ENCODE results near the gene ALKBH8.

ALKBH8 gene, protein sequence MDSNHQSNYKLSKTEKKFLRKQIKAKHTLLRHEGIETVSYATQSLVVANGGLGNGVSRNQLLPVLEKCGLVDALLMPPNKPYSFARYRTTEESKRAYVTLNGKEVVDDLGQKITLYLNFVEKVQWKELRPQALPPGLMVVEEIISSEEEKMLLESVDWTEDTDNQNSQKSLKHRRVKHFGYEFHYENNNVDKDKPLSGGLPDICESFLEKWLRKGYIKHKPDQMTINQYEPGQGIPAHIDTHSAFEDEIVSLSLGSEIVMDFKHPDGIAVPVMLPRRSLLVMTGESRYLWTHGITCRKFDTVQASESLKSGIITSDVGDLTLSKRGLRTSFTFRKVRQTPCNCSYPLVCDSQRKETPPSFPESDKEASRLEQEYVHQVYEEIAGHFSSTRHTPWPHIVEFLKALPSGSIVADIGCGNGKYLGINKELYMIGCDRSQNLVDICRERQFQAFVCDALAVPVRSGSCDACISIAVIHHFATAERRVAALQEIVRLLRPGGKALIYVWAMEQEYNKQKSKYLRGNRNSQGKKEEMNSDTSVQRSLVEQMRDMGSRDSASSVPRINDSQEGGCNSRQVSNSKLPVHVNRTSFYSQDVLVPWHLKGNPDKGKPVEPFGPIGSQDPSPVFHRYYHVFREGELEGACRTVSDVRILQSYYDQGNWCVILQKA

DNA sequence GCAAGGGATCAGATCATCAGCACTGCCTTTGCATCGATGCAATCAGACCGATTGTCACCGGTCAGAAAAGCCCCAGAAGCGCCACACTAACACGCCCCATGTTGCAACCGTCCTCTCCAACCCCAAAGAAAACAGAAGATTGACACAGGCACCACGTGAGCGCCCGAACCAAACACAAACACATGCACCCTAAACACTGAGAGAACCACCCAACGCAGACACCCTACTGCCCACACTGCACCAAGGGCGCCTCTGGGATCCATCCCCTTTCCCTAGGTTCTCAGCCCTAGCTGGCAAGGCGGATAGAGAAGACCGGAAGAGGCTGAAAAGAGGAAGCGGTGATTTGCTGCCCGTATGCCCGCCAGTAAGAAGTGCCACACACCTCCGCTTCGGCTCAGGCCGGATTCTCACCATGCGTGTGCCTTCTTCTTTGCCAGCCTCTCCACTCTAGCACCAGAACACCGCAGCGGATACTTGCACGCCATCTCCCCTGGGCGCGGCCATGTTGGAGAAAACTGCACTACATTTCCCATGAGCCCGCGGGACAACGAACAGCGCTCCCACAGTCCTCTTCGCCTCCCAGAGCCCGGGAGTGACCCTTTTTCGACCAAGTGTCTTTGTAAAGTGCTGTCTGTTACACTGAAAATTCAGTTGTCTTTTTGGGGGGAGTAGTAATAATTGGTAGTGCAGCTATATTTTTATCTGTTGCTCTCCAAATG is at the start of gene ALKBH8:
Gene ALKBH8, minus strand, starts transcription at position 517 of the 719 bp plus-strand sequence. CDS start 4,842 bp downstream, outside the sequence.
- H3K36me3 ChIP-seq (ENCODE audit: control insufficient read depth, insufficient read depth, low read length) = no peaks in the 10 kb centered on the region
- no peak within 1 kb of the TSS for H3K9ac ChIP-seq
- H3K79me2 ChIP-seq = no peaks in the 10 kb centered on the region
- H3K4me3 ChIP-seq (ENCODE audit: low read depth, low read length) = peak within 1 kb of the TSS; percentile 66
- H3K9me3 ChIP-seq (ENCODE audit: control insufficient read depth, low read length) = no peaks in the 10 kb centered on the region
- peak within 1 kb of the TSS; percentile 62 for H3K4me2 ChIP-seq (ENCODE audit: low read length)
- H3K4me1 ChIP-seq = no peaks in the 10 kb centered on the region
- no peak for TF ChIP-seq CTCF (IDR thresholded peaks at IDR 0.05)
- H3K27ac ChIP-seq = peak within 1 kb of the TSS; percentile 75
- no peaks in the 10 kb centered on the region for H3K27me3 ChIP-seq (ENCODE audit: control insufficient read depth, insufficient read depth, low read length)
- H2AFZ ChIP-seq = peak within 1 kb of the TSS; percentile 94

- H3K4me2 ChIP-seq (ENCODE audit: low read length) = no peak overlapping the region
- no peaks in the 10 kb centered on the region for H3K36me3 ChIP-seq (ENCODE audit: control insufficient read depth, insufficient read depth, low read length)
- H3K4me1 ChIP-seq = no peaks in the 10 kb centered on the region
- H2AFZ ChIP-seq = no peak overlapping the region
- no peak overlapping the region for H3K9ac ChIP-seq
- H3K27me3 ChIP-seq (ENCODE audit: control insufficient read depth, insufficient read depth, low read length) = no peaks in the 10 kb centered on the region
- no peak overlapping the region for H3K4me3 ChIP-seq (ENCODE audit: low read depth, low read length)
- no peak overlapping the region for H3K27ac ChIP-seq
- TF ChIP-seq CTCF (IDR thresholded peaks at IDR 0.05) = no peak
- no peaks in the 10 kb centered on the region for H3K9me3 ChIP-seq (ENCODE audit: control insufficient read depth, low read length)
- H3K79me2 ChIP-seq = no peaks in the 10 kb centered on the region
These were observed 46.9 kb upstream of the ALKBH8 start for GRCh38 chr11:107612445-107612844.

DNA sequence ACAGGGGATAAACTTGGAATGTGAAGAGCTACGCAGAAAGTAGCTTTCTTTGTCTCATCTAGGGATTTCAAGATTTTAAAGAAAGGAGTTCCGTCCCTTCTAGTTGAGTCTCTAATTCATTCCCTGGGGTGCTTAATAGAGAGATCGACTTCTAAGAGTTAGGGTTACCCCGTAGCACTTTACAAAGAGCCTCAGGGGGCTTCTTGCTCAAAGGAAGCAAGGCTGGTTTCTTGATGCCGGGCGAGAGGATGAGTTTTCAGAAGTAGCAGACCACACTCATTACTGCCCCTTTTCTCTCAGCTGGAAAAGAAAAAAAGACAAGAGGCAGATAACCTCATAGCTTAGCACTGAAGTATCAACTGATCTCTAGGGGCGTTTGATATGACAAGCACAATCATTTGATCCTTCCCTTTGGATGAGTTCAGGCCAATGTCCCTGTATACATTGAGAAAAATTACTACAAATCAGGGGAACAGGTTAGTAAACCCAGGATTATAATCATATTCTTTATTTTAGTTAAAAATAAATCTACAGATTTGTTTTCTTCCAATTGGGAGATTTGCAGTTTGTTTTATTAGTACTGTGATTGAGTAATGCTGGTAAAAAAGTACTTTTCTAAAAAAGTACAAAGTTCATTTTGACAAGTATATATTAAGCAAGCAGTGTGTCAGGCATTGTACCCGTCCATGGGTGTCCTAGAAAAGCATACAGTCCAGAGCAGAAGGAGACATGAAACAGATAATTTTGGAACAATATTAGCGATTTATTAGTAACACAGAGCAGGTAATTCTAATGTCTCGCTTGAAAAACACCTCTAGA is 44.1 kb upstream of the ALKBH8 start:
- Histone ChIP-seq H3K27ac (no peak overlapping the region), H3K79me2 (no peaks in the 10 kb centered on the region), H3K4me3 (ENCODE audit: low read depth, low read length) (no peak overlapping the region), H2AFZ (no peak overlapping the region), H3K9me3 (ENCODE audit: control insufficient read depth, low read length) (no peaks in the 10 kb centered on the region), H3K4me1 (no peaks in the 10 kb centered on the region), H3K4me2 (ENCODE audit: low read length) (no peak overlapping the region), H3K27me3 (ENCODE audit: control insufficient read depth, insufficient read depth, low read length) (no peaks in the 10 kb centered on the region), H3K36me3 (ENCODE audit: control insufficient read depth, insufficient read depth, low read length) (no peaks in the 10 kb centered on the region), H3K9ac (no peak overlapping the region)
- TF ChIP-seq CTCF (IDR thresholded peaks at IDR 0.05) = no peak

GRCh38 chr11:107608809-107609208 is 43.3 kb upstream of the ALKBH8 start:
- Histone ChIP-seq H3K27me3 (ENCODE audit: control insufficient read depth, insufficient read depth, low read length) (no peaks in the 10 kb centered on the region), H3K4me1 (no peaks in the 10 kb centered on the region)

More at GRCh38 chr11:107608809-107609208, 43.3 kb upstream of the ALKBH8 start:
- no peak overlapping the region for H3K4me2 ChIP-seq (ENCODE audit: low read length)
- H3K4me3 ChIP-seq (ENCODE audit: low read depth, low read length) = no peak overlapping the region
- H3K27ac ChIP-seq = no peak overlapping the region
- H2AFZ ChIP-seq = no peak overlapping the region
- H3K36me3 ChIP-seq (ENCODE audit: control insufficient read depth, insufficient read depth, low read length) = no peaks in the 10 kb centered on the region
- no peak for TF ChIP-seq CTCF (IDR thresholded peaks at IDR 0.05)
- no peak overlapping the region for H3K9ac ChIP-seq
- H3K79me2 ChIP-seq = no peaks in the 10 kb centered on the region
- H3K9me3 ChIP-seq (ENCODE audit: control insufficient read depth, low read length) = no peaks in the 10 kb centered on the region
